H1 (cell line): ENCODE results near the gene APOL2. TPM values are rescaled to one million over a fixed set of nuclear protein-coding genes. Genes with fewer than 3 reads are reported as not detected.

ENCODE experiments used
- CEBPB ChIP-seq: IDR thresholded peaks from 2 replicates; pipeline ENCODE4 v1.6.1; 2012; ENCODE audit warnings: low read depth, low read length
- GABPA ChIP-seq: IDR thresholded peaks from 2 replicates; pipeline ENCODE4 v1.6.1; 2011; ENCODE audit warnings: mild to moderate bottlenecking, low read length, moderate library complexity, borderline replicate concordance; ENCODE audit not compliant: insufficient read depth
- JUND ChIP-seq: IDR thresholded peaks from 2 replicates; pipeline ENCODE4 v1.6.1; 2011; ENCODE audit warnings: mild to moderate bottlenecking, improper control_type of control experiment, low read length
- SAP30 ChIP-seq: fragments of 300-600 bp; sonication (generic); IDR thresholded peaks from 2 replicates; pipeline ENCODE4 v1.7.1; 2012; ENCODE audit warnings: low read length, moderate library complexity, mild to moderate bottlenecking, inconsistent platforms; ENCODE audit not compliant: insufficient read depth, insufficient replicate concordance
- SIRT6 ChIP-seq: IDR thresholded peaks from one replicate; pipeline ENCODE4 v1.7.1; 2012; ENCODE audit warnings: low read length, inconsistent platforms
- TCF12 ChIP-seq: IDR thresholded peaks from 2 replicates; pipeline ENCODE4 v1.6.1; 2011; ENCODE audit warnings: low read depth, mild to moderate bottlenecking, low read length
- YY1 ChIP-seq: IDR thresholded peaks from 2 replicates; pipeline ENCODE4 v1.6.1; 2011; ENCODE audit warnings: low read depth, mild to moderate bottlenecking, low read length
- polyA plus RNA-seq, 7 experiments: library from polyadenylated mRNA; depleted of rRNA in 3 of 7; stranded (reverse) in 5 of 7; unstranded in 2 of 7; fragments of >200 nt in 5 of 7; fragments of 200-250 nt in 2 of 7; gene quantifications; 1 replicate in 5 of 7; 2 replicates in 1 of 7; 4 replicates in 1 of 7; pipeline versions ENCODE4 v1.2.1 to v1.2.3, GENCODE V29; 2011 to 2013; ENCODE audit warnings: missing spikeins in 2 of 7, mixed read lengths in 2 of 7
- total RNA-seq: library from RNA; stranded (reverse); fragmentation: NEBNext Ultra II Directional; extraction: Animal tissue kit (Norgen Biotek cat#: 25700); gene quantifications from 2 replicates; pipeline ENCODE4 v1.2.1, GENCODE V29; 2021
- TF ChIP-seq, protein P1 (sequence below): fragments of 300-600 bp; sonication (generic); IDR thresholded peaks from 2 replicates; pipeline ENCODE4 v1.7.1; 2012; ENCODE audit warnings: low read length, moderate library complexity, mild to moderate bottlenecking, inconsistent platforms; ENCODE audit not compliant: insufficient replicate concordance
- TF ChIP-seq, protein P2 (sequence below), 3 experiments: IDR thresholded peaks; 1 replicate in 2 of 3; 2 replicates in 1 of 3; pipeline versions ENCODE4 v1.5.1 to v1.6.1; 2011; ENCODE audit warnings: low read length in 3 of 3, mild to moderate bottlenecking in 3 of 3, inconsistent platforms in 2 of 3, low read depth in 1 of 3, moderate library complexity in 1 of 3; ENCODE audit not compliant: insufficient read depth in 1 of 3; ENCODE audit errors: control extremely low read depth in 1 of 3

The APOL2 gene
- total and polyA plus RNA-seq, 2 of the 8 experiments (the other 6 are each of a cell fraction or from before 2014, with no cell fraction given) = 8.1 to 11.0 TPM

DNA sequence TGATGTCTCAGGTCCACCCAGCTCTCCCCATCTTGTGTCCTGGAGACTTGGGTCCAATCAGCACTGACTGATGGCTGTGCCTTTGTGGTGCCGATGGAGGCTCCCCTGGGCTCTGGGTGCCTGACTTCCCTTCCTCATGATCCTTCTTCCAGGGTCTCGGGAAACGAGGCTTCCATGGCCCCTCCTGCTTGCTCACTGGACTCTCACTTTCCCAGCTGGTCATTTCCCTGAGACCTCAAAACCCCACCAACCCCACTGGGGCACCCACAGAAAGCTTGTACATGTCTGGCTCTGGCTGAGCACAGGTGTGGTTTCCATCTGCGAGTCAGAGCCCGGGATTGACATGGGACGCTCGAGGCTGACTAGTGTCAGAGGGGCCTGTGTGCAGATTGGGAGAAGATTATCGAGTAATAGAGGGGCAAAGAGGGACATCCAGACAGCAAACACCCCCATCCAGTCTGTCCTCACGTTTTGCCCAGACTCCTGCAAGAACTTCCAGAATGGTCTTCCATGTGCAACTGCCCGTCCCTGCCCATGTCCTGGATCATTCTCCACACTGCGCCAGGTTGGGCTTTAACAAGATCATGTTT is 28.7 kb upstream of the APOL2 start (continued):
- TF ChIP-seq, protein P1, sequence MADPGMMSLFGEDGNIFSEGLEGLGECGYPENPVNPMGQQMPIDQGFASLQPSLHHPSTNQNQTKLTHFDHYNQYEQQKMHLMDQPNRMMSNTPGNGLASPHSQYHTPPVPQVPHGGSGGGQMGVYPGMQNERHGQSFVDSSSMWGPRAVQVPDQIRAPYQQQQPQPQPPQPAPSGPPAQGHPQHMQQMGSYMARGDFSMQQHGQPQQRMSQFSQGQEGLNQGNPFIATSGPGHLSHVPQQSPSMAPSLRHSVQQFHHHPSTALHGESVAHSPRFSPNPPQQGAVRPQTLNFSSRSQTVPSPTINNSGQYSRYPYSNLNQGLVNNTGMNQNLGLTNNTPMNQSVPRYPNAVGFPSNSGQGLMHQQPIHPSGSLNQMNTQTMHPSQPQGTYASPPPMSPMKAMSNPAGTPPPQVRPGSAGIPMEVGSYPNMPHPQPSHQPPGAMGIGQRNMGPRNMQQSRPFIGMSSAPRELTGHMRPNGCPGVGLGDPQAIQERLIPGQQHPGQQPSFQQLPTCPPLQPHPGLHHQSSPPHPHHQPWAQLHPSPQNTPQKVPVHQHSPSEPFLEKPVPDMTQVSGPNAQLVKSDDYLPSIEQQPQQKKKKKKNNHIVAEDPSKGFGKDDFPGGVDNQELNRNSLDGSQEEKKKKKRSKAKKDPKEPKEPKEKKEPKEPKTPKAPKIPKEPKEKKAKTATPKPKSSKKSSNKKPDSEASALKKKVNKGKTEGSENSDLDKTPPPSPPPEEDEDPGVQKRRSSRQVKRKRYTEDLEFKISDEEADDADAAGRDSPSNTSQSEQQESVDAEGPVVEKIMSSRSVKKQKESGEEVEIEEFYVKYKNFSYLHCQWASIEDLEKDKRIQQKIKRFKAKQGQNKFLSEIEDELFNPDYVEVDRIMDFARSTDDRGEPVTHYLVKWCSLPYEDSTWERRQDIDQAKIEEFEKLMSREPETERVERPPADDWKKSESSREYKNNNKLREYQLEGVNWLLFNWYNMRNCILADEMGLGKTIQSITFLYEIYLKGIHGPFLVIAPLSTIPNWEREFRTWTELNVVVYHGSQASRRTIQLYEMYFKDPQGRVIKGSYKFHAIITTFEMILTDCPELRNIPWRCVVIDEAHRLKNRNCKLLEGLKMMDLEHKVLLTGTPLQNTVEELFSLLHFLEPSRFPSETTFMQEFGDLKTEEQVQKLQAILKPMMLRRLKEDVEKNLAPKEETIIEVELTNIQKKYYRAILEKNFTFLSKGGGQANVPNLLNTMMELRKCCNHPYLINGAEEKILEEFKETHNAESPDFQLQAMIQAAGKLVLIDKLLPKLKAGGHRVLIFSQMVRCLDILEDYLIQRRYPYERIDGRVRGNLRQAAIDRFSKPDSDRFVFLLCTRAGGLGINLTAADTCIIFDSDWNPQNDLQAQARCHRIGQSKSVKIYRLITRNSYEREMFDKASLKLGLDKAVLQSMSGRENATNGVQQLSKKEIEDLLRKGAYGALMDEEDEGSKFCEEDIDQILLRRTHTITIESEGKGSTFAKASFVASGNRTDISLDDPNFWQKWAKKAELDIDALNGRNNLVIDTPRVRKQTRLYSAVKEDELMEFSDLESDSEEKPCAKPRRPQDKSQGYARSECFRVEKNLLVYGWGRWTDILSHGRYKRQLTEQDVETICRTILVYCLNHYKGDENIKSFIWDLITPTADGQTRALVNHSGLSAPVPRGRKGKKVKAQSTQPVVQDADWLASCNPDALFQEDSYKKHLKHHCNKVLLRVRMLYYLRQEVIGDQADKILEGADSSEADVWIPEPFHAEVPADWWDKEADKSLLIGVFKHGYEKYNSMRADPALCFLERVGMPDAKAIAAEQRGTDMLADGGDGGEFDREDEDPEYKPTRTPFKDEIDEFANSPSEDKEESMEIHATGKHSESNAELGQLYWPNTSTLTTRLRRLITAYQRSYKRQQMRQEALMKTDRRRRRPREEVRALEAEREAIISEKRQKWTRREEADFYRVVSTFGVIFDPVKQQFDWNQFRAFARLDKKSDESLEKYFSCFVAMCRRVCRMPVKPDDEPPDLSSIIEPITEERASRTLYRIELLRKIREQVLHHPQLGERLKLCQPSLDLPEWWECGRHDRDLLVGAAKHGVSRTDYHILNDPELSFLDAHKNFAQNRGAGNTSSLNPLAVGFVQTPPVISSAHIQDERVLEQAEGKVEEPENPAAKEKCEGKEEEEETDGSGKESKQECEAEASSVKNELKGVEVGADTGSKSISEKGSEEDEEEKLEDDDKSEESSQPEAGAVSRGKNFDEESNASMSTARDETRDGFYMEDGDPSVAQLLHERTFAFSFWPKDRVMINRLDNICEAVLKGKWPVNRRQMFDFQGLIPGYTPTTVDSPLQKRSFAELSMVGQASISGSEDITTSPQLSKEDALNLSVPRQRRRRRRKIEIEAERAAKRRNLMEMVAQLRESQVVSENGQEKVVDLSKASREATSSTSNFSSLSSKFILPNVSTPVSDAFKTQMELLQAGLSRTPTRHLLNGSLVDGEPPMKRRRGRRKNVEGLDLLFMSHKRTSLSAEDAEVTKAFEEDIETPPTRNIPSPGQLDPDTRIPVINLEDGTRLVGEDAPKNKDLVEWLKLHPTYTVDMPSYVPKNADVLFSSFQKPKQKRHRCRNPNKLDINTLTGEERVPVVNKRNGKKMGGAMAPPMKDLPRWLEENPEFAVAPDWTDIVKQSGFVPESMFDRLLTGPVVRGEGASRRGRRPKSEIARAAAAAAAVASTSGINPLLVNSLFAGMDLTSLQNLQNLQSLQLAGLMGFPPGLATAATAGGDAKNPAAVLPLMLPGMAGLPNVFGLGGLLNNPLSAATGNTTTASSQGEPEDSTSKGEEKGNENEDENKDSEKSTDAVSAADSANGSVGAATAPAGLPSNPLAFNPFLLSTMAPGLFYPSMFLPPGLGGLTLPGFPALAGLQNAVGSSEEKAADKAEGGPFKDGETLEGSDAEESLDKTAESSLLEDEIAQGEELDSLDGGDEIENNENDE = no peak
- TF ChIP-seq JUND = no peak
- TF ChIP-seq SIRT6 = no peak
- TF ChIP-seq, protein P2, sequence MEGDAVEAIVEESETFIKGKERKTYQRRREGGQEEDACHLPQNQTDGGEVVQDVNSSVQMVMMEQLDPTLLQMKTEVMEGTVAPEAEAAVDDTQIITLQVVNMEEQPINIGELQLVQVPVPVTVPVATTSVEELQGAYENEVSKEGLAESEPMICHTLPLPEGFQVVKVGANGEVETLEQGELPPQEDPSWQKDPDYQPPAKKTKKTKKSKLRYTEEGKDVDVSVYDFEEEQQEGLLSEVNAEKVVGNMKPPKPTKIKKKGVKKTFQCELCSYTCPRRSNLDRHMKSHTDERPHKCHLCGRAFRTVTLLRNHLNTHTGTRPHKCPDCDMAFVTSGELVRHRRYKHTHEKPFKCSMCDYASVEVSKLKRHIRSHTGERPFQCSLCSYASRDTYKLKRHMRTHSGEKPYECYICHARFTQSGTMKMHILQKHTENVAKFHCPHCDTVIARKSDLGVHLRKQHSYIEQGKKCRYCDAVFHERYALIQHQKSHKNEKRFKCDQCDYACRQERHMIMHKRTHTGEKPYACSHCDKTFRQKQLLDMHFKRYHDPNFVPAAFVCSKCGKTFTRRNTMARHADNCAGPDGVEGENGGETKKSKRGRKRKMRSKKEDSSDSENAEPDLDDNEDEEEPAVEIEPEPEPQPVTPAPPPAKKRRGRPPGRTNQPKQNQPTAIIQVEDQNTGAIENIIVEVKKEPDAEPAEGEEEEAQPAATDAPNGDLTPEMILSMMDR (IDR thresholded peaks at IDR 0.05; ENCODE audit: control extremely low read depth in 1 of 3, insufficient read depth in 1 of 3, low read depth in 1 of 3, low read length in 3 of 3) = no peak
- no peak for TF ChIP-seq CEBPB
- TF ChIP-seq GABPA = no peak
- TF ChIP-seq TCF12 = no peak
- no peak for TF ChIP-seq YY1
- no peak for TF ChIP-seq SAP30
